HG02852 (cell line): ENCODE measurements around the gene RASAL2.
"Not testable (repeated sequence)": the region's sequence is repeated elsewhere in the genome, so short reads cannot be mapped to it uniquely, and the experiment has no call there.

Source experiments
- ATAC-seq: cut with Tn5 transposase; IDR thresholded peaks from one replicate; pipeline ENCODE4 v1.9.1; 2021; ENCODE audit warnings: mild to moderate bottlenecking, moderate library complexity; ENCODE audit not compliant: unreplicated experiment

The RASAL2 gene

GRCh38 chr1:178220094-178220493 is 126.2 kb downstream of the RASAL2 start:
- ATAC-seq: no peak

GRCh38 chr1:178223289-178223688 is 129.4 kb downstream of the RASAL2 start:
- ATAC-seq: no peak

- ATAC-seq: no peak
These were observed 130.5 kb downstream of the RASAL2 start for GRCh38 chr1:178224358-178224757.

- no peak for ATAC-seq
These were observed 137.0 kb downstream of the RASAL2 start for GRCh38 chr1:178230881-178231409.

- no peak for ATAC-seq
These were observed 138.2 kb downstream of the RASAL2 start for GRCh38 chr1:178232108-178232507.

GRCh38 chr1:178232949-178233348 is 139.0 kb downstream of the RASAL2 start:
- ATAC-seq: no peak

- no peak for ATAC-seq
These were observed 143.2 kb downstream of the RASAL2 start for GRCh38 chr1:178237121-178237520.

- ATAC-seq: no peak
These were observed 145.0 kb downstream of the RASAL2 start for GRCh38 chr1:178238722-178239510.

GRCh38 chr1:178241057-178241456 is 147.2 kb downstream of the RASAL2 start:
- ATAC-seq: no peak

- no peak for ATAC-seq
These were observed 147.9 kb downstream of the RASAL2 start for GRCh38 chr1:178241837-178242236.

GRCh38 chr1:178243119-178243518 is 149.2 kb downstream of the RASAL2 start:
- no peak for ATAC-seq

GRCh38 chr1:178243890-178244289 is 150.0 kb downstream of the RASAL2 start:
- no peak for ATAC-seq

GRCh38 chr1:178248284-178248683 is 154.4 kb downstream of the RASAL2 start:
- ATAC-seq: not testable (repeated sequence)

GRCh38 chr1:178253581-178253980 is 159.7 kb downstream of the RASAL2 start:
- not testable (repeated sequence) for ATAC-seq

- ATAC-seq: no peak
These were observed 160.5 kb downstream of the RASAL2 start for GRCh38 chr1:178254433-178254832.

- no peak for ATAC-seq
These were observed 164.6 kb downstream of the RASAL2 start for GRCh38 chr1:178258536-178258935.

- no peak for ATAC-seq
These were observed 168.2 kb downstream of the RASAL2 start for GRCh38 chr1:178262120-178262500.

GRCh38 chr1:178263341-178263740 is 169.4 kb downstream of the RASAL2 start:
- ATAC-seq: no peak

- ATAC-seq: no peak
These were observed 172.2 kb downstream of the RASAL2 start for GRCh38 chr1:178266113-178266512.

- no peak for ATAC-seq
These were observed 172.7 kb downstream of the RASAL2 start for GRCh38 chr1:178266619-178267066.

- ATAC-seq: no peak
These were observed 173.8 kb downstream of the RASAL2 start for GRCh38 chr1:178267646-178268094.

GRCh38 chr1:178271471-178271870 is 177.6 kb downstream of the RASAL2 start:
- no peak for ATAC-seq
